SJSA1 (cell line): ENCODE results near the gene DOK7. TPM values are rescaled to one million over a fixed set of nuclear protein-coding genes. Genes with fewer than 3 reads are reported as not detected.

Experiments
- DNase-seq, 2 experiments: peaks; one replicate each; pipeline ENCODE4 v3.0.0-alpha.2; 2015 to 2020; ENCODE audit warnings: low spot score in 2 of 2, low read depth in 1 of 2
- H3K27ac ChIP-seq: fragments of 250-450 bp; sonication (Bioruptor Pico); 2 replicates; pipeline ENCODE4 v1.5.1; 2020; ENCODE audit warnings: mild to moderate bottlenecking, moderate library complexity
- H3K27me3 ChIP-seq: fragments of 250-450 bp; sonication (Bioruptor Pico); replicated peaks from 2 replicates; pipeline ENCODE4 v1.5.1; 2020; ENCODE audit warnings: mild to moderate bottlenecking, moderate library complexity
- H3K36me3 ChIP-seq: fragments of 250-450 bp; sonication (Bioruptor Pico); 2 replicates; pipeline ENCODE4 v1.5.1; 2020; ENCODE audit warnings: mild to moderate bottlenecking
- H3K4me1 ChIP-seq: fragments of 250-450 bp; sonication (Bioruptor Pico); replicated peaks from 2 replicates; pipeline ENCODE4 v1.6.1; 2021; ENCODE audit warnings: mild to moderate bottlenecking
- H3K4me3 ChIP-seq: fragments of 250-450 bp; sonication (Bioruptor Pico); 2 replicates; pipeline ENCODE4 v1.5.1; 2020; ENCODE audit warnings: mild to moderate bottlenecking
- H3K9me3 ChIP-seq: fragments of 250-450 bp; sonication (Bioruptor Pico); replicated peaks from 2 replicates; pipeline ENCODE4 v1.5.1; 2020; ENCODE audit warnings: mild to moderate bottlenecking
- total RNA-seq: library from RNA; depleted of rRNA; stranded (reverse); fragments of >200 nt; shearing (Covaris generic); gene quantifications from 2 replicates; pipeline ENCODE4 v1.2.3, GENCODE V29; 2014

Gene DOK7
- total RNA-seq, 1 experiment from 2014 or later, result 0.05 TPM

GRCh38 chr4:3495204-3495975 lies 32.3 kb downstream of the DOK7 start:
- no peaks in the 10 kb centered on the region for H3K27me3 ChIP-seq
- H3K9me3 ChIP-seq, result no peaks in the 10 kb centered on the region
- H3K27ac ChIP-seq, result no peak overlapping the region
- H3K36me3 ChIP-seq, result no peaks in the 10 kb centered on the region
- no peaks in the 10 kb centered on the region for H3K4me1 ChIP-seq
- H3K4me3 ChIP-seq, result no peak overlapping the region
- no peak for DNase-seq

DNA sequence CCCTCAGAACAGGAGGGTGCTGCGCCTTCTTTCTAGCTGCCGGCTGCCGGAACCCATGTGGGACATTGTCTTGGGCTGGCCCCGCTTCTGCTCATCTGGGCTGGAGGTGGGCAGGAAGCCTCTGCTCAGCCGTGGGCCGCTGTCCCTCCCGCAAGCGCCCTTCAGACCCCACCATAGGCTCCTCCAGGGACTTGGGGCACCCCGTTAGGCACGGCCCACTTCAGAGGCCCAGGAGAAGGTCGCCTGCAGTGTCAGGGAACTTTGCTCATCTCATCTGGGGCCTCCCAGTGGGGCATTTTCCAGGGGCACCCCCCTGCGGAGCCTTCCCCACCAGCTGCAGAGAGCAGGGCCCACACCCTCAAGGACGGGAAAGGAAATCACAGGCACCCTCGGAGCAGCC lies 32.9 kb downstream of the DOK7 start:
- no peak for DNase-seq
- H3K27me3 ChIP-seq, result no peaks in the 10 kb centered on the region
- H3K27ac ChIP-seq, result no peak overlapping the region
- H3K9me3 ChIP-seq, result no peaks in the 10 kb centered on the region
- H3K36me3 ChIP-seq, result no peaks in the 10 kb centered on the region
- H3K4me1 ChIP-seq, result no peaks in the 10 kb centered on the region
- H3K4me3 ChIP-seq, result no peak overlapping the region

DNA sequence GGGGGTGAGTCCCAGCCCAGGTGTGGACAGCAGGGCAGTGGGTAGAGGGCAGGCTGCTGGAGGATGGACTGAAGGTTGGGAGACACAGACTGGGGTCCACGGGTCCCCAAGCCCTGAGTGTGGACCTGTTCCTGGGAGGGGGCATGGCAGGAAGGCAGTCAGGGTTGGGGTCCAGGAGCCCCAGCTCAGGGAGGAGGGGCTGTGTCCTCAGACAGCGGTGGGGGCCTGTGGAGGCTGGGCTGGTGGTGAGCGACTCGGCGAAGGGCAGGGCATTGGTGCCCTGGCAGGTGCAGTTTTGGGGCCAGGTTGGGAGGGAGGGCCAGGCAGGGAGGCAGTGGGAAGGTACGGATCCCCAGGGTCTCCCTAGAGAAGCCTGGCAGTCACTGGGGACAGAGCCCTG lies 34.0 kb downstream of the DOK7 start:
- H3K27ac ChIP-seq, result no peak overlapping the region
- no peaks in the 10 kb centered on the region for H3K4me1 ChIP-seq
- H3K27me3 ChIP-seq, result no peaks in the 10 kb centered on the region
- H3K4me3 ChIP-seq, result no peak overlapping the region
- no peak for DNase-seq
- H3K36me3 ChIP-seq, result no peaks in the 10 kb centered on the region
- no peaks in the 10 kb centered on the region for H3K9me3 ChIP-seq

DNA sequence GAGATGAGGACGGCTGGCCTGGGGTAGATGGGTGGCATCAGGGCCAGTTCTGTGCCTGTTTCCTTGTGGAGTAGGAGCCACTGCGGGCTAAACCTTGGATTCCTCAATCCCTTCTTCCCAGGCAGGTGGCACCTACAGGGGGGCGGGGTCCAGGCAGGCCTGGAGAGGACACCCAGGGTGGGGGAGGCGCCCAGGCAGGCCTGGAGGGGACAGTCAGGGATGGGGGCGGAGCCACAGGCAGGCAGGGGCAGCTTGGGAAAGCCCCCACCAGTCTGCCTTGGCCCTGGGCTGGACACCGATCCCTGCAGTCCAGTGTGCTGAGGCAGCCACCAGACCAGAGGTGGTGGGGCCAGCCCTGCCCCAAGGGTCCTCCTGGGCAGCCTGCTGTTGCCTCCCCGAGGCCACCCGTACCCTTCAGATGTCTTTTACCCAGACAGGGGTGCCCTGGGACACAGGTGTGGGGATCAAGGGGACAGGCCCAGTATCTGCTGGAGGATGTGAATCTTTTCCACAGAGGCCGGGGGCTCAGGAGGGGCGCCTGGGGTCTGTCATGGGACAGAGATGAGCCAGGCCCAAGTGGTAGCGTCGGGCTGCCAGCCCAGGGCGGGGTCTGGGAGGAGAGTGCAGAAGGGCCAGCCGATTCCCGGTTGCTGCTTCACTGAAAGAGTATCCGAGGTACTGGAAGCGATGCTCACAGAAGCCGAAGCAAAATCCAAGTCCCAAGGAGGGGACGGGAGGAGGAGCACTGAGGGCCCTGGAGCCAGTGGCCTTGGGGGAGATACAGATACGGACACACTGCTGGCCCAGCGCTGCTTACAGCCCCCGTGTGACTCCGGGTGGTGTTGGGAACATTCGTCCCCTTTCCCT lies 34.6 kb downstream of the DOK7 start:
- Histone ChIP-seq H3K36me3 (no peaks in the 10 kb centered on the region), H3K4me3 (no peak overlapping the region), H3K9me3 (no peaks in the 10 kb centered on the region), H3K27ac (no peak overlapping the region), H3K4me1 (no peaks in the 10 kb centered on the region), H3K27me3 (no peaks in the 10 kb centered on the region)
- DNase-seq, result no peak

DNA sequence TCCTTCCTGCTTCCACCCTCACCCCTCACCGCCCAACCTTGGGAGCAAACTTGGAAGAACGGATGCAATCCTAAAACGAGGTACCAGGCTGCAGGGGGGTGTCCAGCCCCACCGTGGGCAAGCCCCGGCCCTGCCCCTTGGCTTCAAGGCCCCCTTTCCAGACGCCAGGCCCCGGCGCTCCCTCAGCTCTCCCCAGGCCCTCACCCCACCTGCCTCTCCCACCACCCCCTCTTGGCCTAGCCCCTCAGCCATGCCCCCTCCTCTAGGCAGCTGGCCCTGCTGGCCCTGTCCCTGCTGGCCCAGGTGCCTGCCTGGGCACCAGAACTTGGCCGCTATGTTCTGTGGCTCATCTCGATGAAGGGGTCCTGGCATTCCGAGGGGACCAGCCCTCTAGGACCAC lies 35.3 kb downstream of the DOK7 start:
- H3K9me3 ChIP-seq, result no peaks in the 10 kb centered on the region
- DNase-seq, result no peak
- no peaks in the 10 kb centered on the region for H3K4me1 ChIP-seq
- no peak overlapping the region for H3K4me3 ChIP-seq
- no peak overlapping the region for H3K27ac ChIP-seq
- no peaks in the 10 kb centered on the region for H3K36me3 ChIP-seq
- H3K27me3 ChIP-seq, result no peaks in the 10 kb centered on the region

DNA sequence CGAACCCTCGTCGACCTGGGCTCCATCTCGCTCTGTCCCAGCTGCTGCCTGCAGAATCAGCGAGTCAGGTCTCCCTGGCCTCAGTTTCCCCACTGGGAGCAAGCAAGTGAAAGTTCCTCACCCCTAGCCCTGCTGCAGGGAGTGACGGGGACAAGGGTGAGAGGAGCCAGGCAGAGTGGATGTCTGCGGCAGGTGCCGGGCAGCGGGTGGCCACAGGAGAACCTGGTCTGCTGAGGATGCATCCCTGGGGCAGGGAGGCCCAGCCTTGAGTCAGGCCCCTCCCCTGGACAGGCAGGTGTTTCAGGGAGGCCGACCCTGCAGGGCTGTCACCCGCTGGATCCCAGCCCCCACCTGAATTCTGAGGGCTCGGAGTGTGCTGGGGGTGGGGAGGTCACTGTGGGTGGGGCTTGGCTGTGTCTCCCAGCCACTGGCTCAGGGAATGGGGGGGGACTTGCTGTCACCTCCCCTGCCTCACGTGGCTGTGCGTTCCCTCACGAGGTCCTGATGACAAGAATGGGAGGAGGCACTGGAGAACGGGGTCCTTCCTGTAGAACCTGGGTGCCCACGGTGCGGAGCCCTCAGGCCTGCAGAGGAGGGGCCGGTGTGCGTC lies 35.9 kb downstream of the DOK7 start:
- H3K4me1 ChIP-seq, result no peaks in the 10 kb centered on the region
- H3K36me3 ChIP-seq, result no peaks in the 10 kb centered on the region
- no peaks in the 10 kb centered on the region for H3K9me3 ChIP-seq
- no peak for DNase-seq
- H3K4me3 ChIP-seq, result no peak overlapping the region
- no peaks in the 10 kb centered on the region for H3K27me3 ChIP-seq
- no peak overlapping the region for H3K27ac ChIP-seq

- no peak for DNase-seq
- Histone ChIP-seq H3K36me3 (no peaks in the 10 kb centered on the region), H3K4me1 (no peaks in the 10 kb centered on the region), H3K27ac (no peak overlapping the region), H3K9me3 (no peaks in the 10 kb centered on the region), H3K27me3 (no peaks in the 10 kb centered on the region), H3K4me3 (no peak overlapping the region)
These were observed 36.6 kb downstream of the DOK7 start for GRCh38 chr4:3499710-3500109.

DNA sequence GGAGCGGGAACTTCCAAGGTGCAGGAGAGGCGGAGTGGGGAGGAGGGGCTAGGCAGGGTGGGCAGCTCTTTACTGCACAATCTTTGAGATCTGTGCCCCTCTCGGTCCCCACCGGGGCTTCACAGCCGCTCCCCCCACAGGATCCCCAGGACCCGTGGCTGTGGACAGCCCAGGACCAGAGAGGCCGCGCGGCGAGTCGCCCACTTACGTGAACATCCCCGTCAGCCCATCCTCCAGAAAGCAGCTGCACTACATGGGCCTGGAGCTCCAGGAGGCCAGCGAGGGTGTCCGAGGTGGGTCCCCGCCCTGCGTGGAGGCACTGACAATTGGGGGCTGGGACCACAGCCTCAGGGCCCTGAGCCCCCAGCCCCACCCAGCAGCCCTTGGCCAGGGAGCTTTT lies 37.0 kb downstream of the DOK7 start:
- Histone ChIP-seq H3K27me3 (no peaks in the 10 kb centered on the region), H3K4me1 (no peaks in the 10 kb centered on the region), H3K27ac (no peak overlapping the region), H3K4me3 (no peak overlapping the region), H3K9me3 (no peaks in the 10 kb centered on the region), H3K36me3 (no peaks in the 10 kb centered on the region)
- no peak for DNase-seq

DNA sequence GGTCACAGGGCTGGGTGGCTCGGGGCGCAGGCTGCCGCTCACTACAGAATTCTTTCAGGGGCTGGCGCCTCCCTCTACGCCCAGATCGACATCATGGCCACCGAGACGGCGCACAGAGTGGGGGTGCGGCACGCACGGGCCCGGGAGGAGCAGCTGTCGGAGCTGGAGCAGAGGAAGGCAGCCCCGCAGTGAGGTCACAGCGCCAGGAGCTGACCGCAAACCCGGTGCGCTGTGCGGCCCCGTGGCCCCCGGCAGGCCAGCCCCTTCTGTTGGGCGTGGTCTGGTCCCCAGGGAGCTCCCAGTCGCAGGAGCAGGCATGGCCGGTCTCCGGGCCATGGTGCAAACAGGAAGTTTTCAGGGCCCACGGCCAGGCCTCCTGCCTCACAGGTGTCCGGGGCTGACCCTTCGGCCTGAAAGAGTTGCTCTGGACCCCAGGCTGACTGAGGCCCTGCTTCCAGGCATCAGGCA lies 37.6 kb downstream of the DOK7 start:
- Histone ChIP-seq H3K4me1 (no peaks in the 10 kb centered on the region), H3K27me3 (no peaks in the 10 kb centered on the region), H3K27ac (no peak overlapping the region), H3K9me3 (no peaks in the 10 kb centered on the region), H3K36me3 (no peaks in the 10 kb centered on the region), H3K4me3 (no peak overlapping the region)
- DNase-seq, result no peak

DNA sequence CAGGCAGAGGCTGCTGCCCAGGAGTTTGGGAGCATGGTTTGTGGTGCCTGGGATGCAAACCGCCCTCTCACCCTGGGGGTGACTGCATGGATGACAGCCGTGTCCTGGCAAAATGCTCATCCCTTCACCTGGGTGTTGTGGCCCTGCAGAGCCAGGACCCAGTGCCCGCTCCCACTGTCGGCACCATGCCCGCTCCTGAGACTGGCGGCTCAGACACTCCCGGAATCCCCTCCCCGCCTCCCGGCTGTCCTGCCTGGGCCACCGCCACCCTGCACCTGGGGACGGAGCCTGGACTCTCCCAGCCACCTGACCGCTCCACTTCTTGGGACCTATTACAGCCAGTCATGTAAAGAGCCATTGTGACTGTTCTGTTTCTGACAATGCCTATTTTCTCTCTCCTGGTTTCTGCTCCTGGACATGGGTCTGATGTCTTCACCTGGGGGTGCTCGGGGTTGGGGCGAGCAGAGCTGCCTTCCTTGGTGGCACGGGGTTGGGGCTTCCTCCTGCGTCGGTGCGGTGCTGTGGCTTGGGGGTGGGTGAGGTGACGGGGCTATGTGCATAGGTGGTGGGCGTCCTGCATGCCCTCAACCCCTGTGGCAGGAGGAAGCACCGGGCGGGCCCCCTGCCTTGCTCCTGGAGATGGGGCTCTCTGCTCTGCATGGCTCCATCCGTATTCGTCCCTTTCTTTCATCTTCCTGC lies 38.2 kb downstream of the DOK7 start:
- Histone ChIP-seq H3K4me1 (no peaks in the 10 kb centered on the region), H3K9me3 (no peaks in the 10 kb centered on the region), H3K36me3 (no peaks in the 10 kb centered on the region), H3K27me3 (no peaks in the 10 kb centered on the region), H3K4me3 (no peak overlapping the region), H3K27ac (no peak overlapping the region)
- no peak for DNase-seq

DNA sequence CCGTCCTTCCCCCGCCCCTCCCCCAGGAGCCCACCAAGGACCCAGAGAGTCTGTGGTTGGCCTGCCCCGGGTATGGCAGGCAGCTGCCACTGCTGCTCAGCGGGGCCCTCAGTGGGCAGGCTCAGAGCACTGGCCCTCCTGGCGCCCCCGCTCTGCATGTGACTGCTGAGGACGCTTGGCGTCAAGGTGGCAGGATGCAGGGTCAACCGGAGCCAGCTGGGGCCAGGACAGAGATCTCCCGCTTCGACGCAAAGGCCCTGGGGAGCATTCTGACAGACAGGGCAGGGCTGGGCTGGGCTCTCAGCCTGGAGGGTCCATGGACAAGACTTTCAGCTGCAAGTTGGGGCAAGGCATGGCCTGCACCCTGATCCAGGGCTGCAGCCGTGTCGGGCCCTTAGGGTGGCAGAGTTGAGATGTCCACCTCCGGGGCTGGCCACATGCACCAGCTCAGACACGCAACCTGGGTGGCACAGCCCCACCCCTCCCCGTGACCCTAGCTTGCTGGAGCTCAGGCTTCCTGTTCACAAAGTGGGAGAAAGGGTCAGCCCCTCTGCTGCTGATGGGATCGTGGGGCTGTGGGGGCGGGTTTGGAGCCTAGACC lies 38.8 kb downstream of the DOK7 start:
- no peak overlapping the region for H3K27ac ChIP-seq
- H3K4me1 ChIP-seq, result no peaks in the 10 kb centered on the region
- H3K4me3 ChIP-seq, result no peak overlapping the region
- H3K9me3 ChIP-seq, result no peaks in the 10 kb centered on the region
- no peaks in the 10 kb centered on the region for H3K27me3 ChIP-seq
- no peak for DNase-seq
- H3K36me3 ChIP-seq, result no peaks in the 10 kb centered on the region

- H3K9me3 ChIP-seq, result no peaks in the 10 kb centered on the region
- no peaks in the 10 kb centered on the region for H3K27me3 ChIP-seq
- no peak overlapping the region for H3K4me3 ChIP-seq
- no peaks in the 10 kb centered on the region for H3K36me3 ChIP-seq
- H3K4me1 ChIP-seq, result no peaks in the 10 kb centered on the region
- no peak for DNase-seq
- H3K27ac ChIP-seq, result no peak overlapping the region
These were observed 40.1 kb downstream of the DOK7 start for GRCh38 chr4:3502941-3503936.
